Erythroblast (primary cell): ENCODE measurements around the gene ECI1.

Source experiments
- GATA1 ChIP-seq: IDR thresholded peaks from 2 replicates; pipeline ENCODE4 v1.6.1; 2011; ENCODE audit warnings: low read depth, mild to moderate bottlenecking, control low read depth, low read length, moderate library complexity
- POLR2A ChIP-seq: IDR thresholded peaks from 2 replicates; pipeline ENCODE4 v1.6.1; 2011; ENCODE audit warnings: mild to moderate bottlenecking, low read length

- no peak for TF ChIP-seq POLR2A
- TF ChIP-seq GATA1 = no peak
Measured at GRCh38 chr16:2230376-2230775, 21.0 kb downstream of the ECI1 start.
